GM19468 (cell line): ENCODE data around the gene PLPP1.
"Not testable (repeated sequence)": the region's sequence is repeated elsewhere in the genome, so short reads cannot be mapped to it uniquely, and the experiment has no call there.

ENCODE experiments used
- ATAC-seq: cut with Tn5 transposase; IDR thresholded peaks from one replicate; pipeline ENCODE4 v1.9.1; 2021; ENCODE audit warnings: mild to moderate bottlenecking, moderate library complexity, moderate number of reproducible peaks; ENCODE audit not compliant: unreplicated experiment; ENCODE audit errors: extremely low read depth

PLPP1 gene

DNA sequence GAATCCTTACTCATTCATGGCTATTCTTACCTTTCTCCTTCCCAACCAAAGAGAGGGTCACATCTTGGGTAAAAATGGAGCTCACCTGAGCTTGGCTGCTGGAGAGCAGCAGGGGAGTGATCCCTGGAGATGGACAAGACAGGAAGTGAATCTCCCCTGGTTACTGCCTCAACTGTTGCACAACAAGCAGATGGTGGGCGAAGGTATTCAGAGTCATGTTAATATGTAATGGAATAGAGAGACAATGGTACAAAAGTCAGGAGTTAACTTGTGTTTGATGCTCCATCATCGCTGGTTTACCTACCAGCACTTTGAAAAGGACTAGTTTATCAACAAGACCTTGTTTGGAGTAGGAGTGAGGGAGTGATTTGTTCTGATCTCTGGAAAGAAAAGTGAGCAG lies 13.0 kb upstream of the PLPP1 start:
- no peak for ATAC-seq

DNA sequence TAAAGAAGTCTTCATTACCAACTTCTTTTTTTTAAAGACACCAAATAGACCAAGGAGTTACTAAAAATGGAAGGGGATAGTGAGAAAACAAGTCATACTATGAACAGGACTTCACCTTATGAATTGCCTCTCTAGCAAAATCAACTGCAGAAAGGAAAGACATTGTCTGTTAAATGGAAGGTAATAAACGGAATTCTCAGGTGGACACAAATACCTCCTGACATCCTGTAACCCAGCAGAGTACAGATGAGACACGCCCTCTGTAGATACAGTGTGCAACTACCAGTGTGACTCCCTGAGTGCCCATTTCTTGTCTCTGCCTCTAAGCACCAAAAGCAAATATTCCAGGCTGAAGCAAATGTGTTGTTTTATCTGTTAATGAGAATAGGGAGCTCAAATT lies 12.2 kb upstream of the PLPP1 start:
- ATAC-seq = no peak

DNA sequence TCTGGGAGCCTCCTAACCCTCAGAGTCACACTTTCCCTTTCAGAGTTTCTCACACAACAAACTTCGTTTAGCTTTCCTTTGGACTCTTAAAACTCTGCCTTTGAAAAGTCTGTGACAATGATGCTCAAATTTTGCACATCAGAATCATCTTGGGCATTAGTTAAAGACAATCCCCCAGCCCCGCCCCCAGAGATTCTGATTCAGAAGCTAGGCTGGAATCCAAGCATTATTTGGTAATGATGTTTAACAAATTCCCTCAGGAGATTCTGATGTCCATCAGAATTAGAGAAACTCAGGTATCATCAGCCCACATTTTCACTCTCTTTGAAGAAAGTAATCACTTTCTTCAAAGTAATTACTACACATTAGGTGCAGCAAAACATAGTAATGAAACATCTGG lies 9.6 kb upstream of the PLPP1 start:
- ATAC-seq = no peak

DNA sequence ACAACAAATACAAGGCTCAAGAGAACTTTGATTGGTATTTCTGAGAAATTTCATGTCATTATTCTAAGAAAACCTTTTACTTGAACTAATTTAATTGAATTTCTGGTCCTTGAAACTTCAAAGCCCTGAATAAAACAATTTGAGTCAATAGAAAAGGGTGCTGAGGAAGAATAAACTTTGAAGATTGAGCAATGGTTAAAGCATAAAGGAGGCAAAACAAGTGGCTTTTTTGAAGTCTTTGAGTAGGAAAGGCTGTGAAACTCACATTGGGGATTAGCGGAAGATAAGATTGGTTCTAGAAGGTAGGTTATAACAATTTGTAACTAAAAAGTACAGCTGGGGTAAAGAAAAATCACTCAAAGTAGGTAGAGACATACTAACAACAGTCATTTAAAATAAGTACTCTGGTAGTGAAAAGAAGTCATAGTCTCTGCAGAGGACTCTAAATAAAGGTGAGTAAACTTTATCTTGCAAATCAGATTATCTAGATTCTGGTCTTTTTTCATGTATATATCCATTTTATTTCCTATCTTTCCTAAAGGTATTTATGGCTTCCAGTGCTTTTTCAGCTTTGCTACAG lies 6.4 kb upstream of the PLPP1 start:
- no peak for ATAC-seq

DNA sequence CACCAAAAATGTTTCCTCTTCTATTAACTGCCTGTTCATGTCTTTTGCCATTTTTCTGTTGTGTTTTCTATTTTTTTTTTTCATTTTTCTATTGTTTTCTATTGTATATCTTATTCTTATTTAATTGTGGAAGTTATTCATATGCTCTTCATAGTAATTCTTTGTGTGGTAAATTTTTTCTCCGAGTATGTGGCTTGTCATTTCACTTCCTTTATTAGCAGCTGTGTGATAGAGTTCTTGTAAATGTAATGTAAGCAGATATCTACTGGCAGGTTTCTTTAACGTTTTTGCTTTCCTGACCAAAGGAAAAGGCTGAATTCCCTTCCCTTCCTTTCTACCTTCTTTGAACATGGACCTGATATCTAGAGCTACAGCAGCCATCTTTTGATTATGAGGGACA lies 5.8 kb upstream of the PLPP1 start:
- no peak for ATAC-seq

DNA sequence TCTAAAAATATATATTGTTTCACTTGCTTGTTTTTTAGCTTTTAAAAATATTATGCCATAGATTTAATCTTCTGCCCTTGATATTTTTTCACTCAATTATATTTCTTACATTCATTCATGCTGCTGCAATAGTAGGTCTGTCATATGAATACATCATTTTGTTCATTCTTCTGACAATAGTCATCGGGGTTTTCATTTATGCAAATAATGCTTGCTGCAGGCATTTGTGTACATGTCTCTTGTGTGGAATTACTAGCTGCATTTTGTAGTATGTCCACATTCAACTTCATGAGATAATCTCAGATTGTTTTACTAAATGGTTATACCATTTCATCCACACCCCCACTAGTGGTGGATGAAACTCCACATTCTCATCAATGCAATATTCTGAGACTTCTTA lies 5.3 kb upstream of the PLPP1 start:
- ATAC-seq = no peak

DNA sequence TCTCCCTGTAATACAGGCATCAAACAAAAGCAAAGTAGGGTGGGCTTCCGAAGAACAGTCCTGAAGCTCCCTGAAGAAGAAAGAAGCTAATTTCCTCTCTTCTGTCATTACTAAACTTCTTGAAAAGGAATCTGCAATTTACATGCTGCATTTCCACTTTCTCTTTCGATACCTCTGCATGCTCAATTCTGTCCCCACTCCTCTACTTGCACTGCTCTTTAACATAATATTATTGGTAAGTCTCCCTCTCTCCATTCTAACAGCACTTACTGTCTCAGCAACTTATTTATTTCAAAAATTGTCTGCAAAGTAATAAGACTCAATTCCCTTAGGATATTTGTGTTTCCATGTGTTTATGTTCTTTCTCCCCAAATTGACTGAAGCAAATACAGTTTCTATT lies 3.9 kb upstream of the PLPP1 start:
- no peak for ATAC-seq

DNA sequence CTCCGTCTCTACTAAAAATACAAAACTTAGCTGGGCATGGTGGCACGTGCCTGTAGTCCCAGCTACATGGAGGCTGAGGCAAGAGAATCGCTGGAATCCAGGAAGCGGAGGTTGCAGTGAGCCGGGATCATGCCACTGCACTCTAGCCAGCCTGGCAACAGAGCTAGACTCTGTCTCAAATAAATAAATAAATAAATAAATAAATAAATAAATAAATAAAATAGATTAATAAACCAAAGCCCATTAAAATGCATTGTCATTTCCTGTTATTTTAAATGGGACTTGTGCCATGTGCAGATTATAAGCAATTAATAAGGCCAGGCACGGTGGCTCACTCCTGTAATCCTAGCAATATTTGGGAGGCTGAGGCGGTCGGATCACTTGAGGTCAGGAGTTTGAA lies 2.6 kb upstream of the PLPP1 start:
- not testable (repeated sequence) for ATAC-seq

DNA sequence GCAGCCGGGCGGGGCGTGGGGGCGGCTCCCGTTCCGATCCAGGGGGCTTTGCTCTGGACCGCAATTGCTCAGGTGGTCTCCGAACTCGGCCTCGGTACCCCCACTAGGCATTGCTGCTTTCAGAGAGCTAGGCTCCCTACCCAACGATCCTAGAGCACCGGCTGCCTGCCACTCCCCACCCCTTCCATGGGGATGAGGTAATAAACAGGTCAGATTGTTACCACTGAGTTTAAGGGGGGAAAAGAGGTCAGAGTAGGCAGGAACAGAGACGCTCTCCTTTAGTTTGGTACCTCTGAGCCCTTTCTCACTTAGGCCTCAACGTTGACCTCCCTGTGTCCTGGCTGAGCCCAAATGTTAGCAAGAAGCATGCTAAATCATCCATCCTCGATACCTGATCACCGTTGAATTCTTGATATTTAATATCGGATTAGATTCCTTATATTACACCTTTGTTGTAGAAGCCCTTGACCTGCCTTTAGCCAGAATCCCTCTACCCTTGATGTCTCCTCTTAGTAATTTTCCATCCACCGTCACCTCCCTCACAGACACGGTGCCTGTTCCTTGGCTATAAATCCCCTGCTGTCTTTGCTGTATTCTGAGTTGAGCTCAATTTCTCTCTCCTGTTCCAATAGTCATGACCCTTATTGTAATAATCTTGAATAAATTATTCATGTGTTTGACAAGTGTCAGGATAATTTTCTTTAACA lies 588 bp upstream of the PLPP1 start:
- ATAC-seq = no peak

DNA sequence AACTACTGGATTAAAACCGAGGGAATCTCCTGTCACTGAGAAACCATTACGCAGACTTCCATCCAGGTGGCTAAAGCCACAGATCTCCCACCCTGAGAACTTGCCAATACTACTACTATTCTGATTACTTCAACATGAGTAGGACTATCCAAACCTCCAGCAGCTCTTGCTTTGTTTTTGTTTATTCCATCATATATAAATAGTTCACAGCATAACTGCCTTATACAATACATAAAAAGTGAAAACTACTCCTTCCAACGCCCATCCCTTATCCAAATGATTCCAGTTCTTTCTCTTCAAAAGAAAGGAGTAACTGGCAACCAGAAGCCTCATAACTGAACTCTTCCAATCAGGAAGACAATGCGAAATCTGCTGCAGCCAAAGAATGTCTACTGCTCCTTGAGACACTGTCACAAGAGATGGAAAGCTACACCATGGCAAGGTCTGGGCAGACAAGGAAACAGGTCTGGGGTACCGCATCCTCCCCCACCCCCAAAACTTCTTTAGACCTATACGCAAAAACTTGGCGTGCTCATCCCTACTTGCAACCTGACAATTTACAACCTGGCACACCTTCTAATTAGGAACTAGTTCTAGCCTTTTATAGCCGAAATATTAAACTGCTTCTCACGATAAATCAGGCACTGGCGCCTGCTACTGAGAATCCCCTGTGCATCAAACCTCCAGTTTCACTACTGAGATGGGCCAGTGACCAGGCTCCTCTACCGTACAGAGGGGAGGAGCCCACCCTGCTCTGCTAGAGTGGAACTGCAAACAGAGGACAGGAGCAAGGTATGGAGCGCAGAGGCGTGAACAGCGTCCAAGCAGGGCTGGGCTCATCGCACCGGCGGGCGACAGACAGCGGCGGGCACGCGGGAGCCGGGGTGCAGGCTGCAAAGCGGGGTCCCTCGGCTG lies 986 bp downstream of the PLPP1 start:
- ATAC-seq = peak; percentile 22

DNA sequence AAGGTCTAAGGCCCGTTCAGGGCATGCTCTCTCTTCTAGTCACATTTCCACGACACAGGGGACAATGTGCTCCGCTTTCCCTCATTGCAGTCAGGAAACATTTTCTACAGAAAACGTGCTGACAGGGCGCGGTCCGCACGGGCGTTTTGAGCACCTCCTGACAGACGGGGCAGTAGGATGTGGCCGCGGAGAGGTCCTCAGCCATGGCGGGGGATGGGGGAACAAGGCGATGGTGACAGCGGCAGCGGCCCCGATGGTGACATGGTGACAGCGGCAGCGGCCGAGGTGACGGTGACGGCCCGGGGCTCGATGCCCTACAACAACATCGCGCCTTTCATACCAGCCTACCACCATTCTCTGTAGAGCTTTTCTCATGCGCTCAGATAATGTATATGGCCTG lies 4.1 kb downstream of the PLPP1 start:
- no peak for ATAC-seq

DNA sequence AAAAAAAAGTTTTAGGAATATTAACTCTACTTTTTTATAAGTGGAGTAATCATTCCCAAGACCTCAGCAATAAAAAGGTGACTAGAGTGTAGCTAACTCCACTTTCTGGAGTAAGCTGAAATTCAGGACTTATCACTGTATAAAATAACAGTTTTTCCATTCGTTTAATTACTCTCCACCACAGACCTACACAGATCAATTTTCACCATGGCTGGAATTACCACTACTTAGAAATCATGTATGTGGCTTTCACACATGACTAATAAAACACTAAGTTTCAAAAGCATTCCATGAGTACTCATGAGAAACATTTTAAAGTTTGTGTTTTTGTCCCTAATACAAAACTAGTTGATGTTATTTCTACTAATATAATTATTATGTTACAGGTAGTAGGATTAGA lies 9.9 kb downstream of the PLPP1 start:
- ATAC-seq = no peak

DNA sequence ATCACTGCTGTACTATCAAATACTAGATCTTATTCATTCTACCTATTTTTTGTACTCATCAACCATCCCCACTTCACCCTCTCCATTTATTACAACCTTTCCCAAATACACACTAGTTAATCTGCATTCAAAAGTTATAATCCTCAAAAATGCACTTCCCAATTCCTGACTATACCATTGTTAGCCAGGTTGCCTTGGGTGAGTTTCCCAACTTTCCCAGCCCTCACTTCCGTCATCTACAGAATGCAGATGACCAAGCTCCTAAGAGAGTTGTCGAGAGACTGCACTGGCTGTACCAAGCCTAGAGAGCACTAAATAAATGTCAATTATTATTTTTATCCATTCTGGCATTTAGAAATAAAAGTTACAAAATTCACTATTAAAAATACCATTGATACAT lies 11.5 kb downstream of the PLPP1 start:
- ATAC-seq = no peak

DNA sequence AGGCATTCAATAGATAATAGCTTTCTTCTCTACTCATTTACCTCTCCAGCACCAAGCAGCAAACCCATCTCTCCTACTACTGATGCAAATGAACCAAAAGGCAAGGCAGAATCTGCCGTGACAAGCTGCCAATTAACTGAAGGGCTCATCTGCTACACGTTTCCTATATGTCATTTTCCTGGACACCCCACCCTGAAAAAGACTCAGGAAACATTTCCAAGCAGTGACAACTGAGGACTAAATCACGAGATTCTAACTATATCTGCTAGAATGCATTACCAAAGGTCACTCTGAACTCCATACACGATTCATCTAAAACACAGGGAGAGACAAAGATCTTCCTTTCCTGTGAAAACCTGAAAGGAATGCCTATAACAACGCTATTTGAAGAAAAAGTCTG lies 12.9 kb downstream of the PLPP1 start:
- ATAC-seq = no peak

DNA sequence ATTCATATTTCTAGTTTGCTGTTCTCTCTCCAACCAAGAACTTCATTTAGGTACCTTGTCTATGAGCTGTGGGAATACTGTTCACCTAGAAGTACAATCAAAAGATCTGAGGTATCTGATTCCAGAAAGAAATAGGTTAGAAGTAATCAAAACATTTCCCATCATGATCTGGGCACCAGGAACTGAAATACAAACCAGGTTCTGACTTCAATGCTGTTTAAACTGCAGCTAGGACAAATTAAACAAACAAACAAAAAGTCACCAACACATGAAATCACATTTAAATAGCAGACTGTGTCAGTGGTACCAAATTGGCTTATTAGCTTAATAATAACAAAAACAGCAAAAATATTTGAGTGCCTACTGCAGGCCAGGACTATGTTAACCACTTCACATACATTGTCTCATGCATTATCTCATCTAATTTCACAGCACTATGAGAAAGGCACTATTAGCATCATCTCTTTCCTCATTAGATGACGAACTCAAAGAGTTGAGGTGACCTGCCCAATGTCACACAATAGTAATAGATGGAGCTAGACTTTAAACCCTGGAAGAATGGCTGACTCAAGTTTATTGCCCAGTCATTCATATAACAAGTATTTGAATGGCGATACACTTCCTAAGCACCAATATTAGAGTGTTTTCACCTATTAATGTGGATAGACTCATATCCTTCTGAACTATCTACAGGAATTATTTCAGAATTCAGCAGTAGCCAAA lies 14.5 kb downstream of the PLPP1 start:
- ATAC-seq = no peak

DNA sequence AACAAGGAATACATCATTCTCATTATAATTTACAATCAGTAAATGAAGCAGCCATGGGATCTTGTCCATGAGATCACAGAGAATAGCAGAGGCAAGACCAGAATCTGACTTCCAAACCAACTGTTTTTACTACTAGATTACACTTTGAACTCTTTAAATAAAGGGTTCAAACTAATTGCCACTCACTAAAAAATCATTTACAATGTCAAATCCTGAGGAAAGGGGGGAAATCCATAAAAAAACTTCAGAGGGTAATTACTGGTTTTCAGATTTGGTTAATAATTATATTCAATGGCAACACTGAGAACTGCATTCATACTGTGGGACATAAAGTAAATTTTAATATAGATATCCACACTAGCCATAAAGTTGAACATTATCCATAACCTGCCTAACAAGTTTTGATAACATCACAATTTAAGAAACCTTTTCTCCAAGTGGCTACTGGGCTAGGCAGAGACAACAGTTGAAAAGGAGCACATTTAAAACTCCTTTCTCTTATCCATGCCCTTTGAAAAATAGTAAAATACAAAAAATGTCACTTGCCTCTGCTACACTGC lies 15.9 kb downstream of the PLPP1 start:
- ATAC-seq = no peak

DNA sequence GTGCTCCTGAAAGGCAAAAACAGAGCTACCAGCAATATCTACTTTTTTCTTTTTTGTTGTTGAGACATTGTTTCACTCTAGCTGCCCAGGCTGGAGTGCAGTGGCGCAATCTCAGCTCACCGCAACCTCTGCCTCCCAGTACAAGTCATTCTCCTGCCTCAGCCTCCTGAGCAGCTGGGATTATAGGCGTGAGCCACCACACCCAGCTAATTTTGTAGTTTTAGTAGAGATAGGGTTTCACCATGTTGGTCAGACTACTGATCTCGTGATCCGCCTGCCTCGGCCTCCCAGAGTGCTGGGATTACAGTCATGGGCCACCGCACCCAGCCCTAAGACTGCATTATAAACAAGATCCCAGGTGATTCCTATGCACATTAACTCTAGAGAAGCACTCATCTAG lies 17.0 kb downstream of the PLPP1 start:
- ATAC-seq = no peak

DNA sequence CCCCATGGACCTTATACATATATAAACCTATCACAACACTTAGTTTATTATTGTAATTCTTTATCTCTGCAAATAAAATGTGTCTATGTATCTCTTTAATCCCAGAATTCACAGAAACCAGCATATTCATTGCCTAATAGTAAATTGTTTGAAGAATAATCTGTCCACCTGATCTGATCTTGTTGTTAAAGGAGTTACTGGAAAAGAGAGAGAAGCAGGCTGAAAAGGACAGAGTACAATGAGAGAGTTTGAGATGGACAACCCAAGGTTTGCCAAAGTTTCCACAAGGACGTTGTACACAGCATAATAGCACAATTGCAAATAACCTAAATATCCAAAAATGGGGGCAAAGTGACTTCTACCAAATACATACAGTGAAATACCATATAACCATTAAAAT lies 23.8 kb downstream of the PLPP1 start:
- ATAC-seq = no peak

DNA sequence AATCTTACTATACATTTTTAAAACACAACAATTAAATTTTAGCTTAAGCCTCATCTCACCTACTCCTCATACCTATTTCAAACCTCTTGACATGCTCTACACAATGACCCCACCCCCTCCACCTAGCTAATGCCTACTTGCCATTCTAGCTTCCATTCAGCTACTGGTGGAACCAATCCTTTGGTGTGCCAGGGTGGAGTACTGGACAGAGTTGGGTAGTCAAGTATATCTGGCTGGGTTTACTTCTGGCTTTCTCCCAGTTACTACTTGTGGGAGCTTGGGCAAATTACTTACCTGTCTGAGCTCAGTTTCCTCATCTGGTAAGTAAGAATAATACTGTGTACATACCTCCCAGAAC lies 24.3 kb downstream of the PLPP1 start:
- ATAC-seq = no peak

DNA sequence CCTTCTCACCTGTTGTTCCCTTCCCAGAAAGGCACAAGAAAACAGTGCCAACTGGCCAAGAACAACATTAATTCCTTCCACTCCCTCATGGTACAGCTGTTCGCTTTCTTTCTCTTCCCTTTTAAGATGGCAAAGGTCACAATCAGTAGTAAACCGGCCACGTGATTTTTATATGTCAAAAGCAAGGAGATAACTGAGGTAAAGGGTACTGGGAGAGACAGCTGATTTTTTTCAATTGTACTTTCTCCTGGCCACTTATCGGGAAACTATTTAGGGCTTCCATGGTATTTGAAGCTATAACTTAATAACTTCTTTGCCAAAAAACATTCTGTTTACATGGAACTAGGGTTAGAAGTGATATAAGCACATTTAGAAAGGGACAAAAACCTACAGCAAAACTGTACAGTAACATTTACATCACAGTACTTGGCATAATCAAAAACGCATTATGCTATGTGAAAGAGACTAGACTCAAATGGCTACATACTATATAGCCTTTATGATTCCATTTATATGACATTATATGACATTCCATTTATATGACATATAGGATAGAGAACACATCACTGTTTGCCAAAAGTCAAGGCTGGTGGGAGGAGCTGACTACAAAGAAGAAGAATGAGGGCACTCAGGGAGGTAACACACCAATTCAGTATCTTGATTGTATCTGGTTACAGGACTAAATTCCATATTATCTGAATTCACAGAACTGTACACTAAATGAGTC lies 24.8 kb downstream of the PLPP1 start:
- no peak for ATAC-seq
